Measurements from ENCODE around the gene ZNF287. TPM values are rescaled to one million over a fixed set of nuclear protein-coding genes. Genes with fewer than 3 reads are reported as not detected.

The ZNF287 gene
- total RNA-seq, 1 experiment from 2014 or later = 7.9 TPM

GRCh38 chr17:16515933-16516332, 53.1 kb downstream of the ZNF287 start:
- BruUV-seq (replicated peaks) = no TSS peak
- Mint-ChIP-seq H3K4me3 (ENCODE audit: unreplicated experiment) (peak overlapping the region; percentile 59), H3K9me3 (ENCODE audit: unreplicated experiment) (peaks cover 15% of the 10 kb centered on the region), H3K27ac (ENCODE audit: unreplicated experiment) (peak overlapping the region; percentile 27), H3K36me3 (ENCODE audit: insufficient read depth, unreplicated experiment) (no peaks in the 10 kb centered on the region), H3K4me1 (ENCODE audit: low read depth, unreplicated experiment) (peaks cover 17% of the 10 kb centered on the region), H3K27me3 (ENCODE audit: insufficient read depth, unreplicated experiment) (no peaks in the 10 kb centered on the region)
- no peak for TF ChIP-seq CTCF (IDR thresholded peaks at IDR 0.05; ENCODE audit: insufficient read depth in 1 of 2, low read depth in 1 of 2, low read length in 1 of 2, severe bottlenecking in 1 of 2, unreplicated experiment in 1 of 2)
- no peak for DNase-seq
- H3K27me3 ChIP-seq (replicated peaks; ENCODE audit: control insufficient read depth, insufficient read depth, low read length) = no peaks in the 10 kb centered on the region
- ChIA-PET CTCF (interaction anchor here (1.3 kb wide), 1 partner anchor 62 kb away, joined by 3 read pairs; no protein-coding TSS in a partner anchor), POLR2A (no interaction called here)
- H3K36me3 ChIP-seq (ENCODE audit: control insufficient read depth, insufficient read depth, low read length) = no peaks in the 10 kb centered on the region
- H3K4me3 ChIP-seq (ENCODE audit: low read depth, low read length) = no peak overlapping the region
- H3K9me3 ChIP-seq = no peaks in the 10 kb centered on the region
- intact Hi-C loops (cut with micrococcal nuclease; ENCODE audit: unreplicated experiment) = no loop called here
- peaks cover 21% of the 10 kb centered on the region for H3K4me1 ChIP-seq

- intact Hi-C loops (cut with micrococcal nuclease; ENCODE audit: unreplicated experiment) = no loop called here
- no peaks in the 10 kb centered on the region for H3K27me3 Mint-ChIP-seq (ENCODE audit: insufficient read depth, unreplicated experiment)
- DNase-seq = no peak
- H3K4me3 Mint-ChIP-seq (ENCODE audit: unreplicated experiment) = no peak overlapping the region
- peaks cover 11% of the 10 kb centered on the region for H3K4me1 Mint-ChIP-seq (ENCODE audit: low read depth, unreplicated experiment)
- no peak overlapping the region for H3K27ac Mint-ChIP-seq (ENCODE audit: unreplicated experiment)
- Histone ChIP-seq H3K9me3 (no peaks in the 10 kb centered on the region), H3K4me1 (peaks cover 19% of the 10 kb centered on the region), H3K4me3 (ENCODE audit: low read depth, low read length) (no peak overlapping the region), H3K36me3 (ENCODE audit: control insufficient read depth, insufficient read depth, low read length) (no peaks in the 10 kb centered on the region), H3K27me3 (replicated peaks; ENCODE audit: control insufficient read depth, insufficient read depth, low read length) (no peaks in the 10 kb centered on the region)
- POLR2A ChIA-PET = no interaction called here
- no TSS peak for BruUV-seq (replicated peaks)
- no peak for TF ChIP-seq CTCF (IDR thresholded peaks at IDR 0.05; ENCODE audit: insufficient read depth in 1 of 2, low read depth in 1 of 2, low read length in 1 of 2, severe bottlenecking in 1 of 2, unreplicated experiment in 1 of 2)
- H3K9me3 Mint-ChIP-seq (ENCODE audit: unreplicated experiment) = peaks cover 15% of the 10 kb centered on the region
- H3K36me3 Mint-ChIP-seq (ENCODE audit: insufficient read depth, unreplicated experiment) = no peaks in the 10 kb centered on the region
- CTCF ChIA-PET = no interaction called here
These were observed 55.1 kb downstream of the ZNF287 start for GRCh38 chr17:16513873-16514272.

DNA sequence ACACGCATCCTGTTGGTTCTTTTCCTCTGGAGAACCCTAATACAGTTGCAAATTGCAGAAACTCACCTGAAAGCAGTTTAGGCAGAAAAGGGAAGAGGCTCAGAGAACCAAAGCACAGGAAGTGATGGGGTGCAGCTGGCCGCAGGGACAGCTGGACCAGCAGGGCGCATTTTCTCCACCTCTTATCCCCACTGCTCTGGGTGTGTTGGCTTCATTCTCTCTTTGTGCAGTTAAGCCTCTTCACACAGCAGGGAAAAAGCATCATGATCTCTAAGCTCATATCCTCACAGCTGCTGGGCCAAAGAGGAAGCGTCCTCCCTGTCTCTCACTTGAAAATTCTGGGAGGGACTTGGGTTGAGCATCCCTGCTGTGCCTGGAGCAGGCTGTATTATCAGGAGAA, 57.0 kb downstream of the ZNF287 start:
- peaks cover 19% of the 10 kb centered on the region for H3K4me1 Mint-ChIP-seq (ENCODE audit: low read depth, unreplicated experiment)
- no peaks in the 10 kb centered on the region for H3K27me3 Mint-ChIP-seq (ENCODE audit: insufficient read depth, unreplicated experiment)
- peaks cover 17% of the 10 kb centered on the region for H3K9me3 Mint-ChIP-seq (ENCODE audit: unreplicated experiment)
- no peaks in the 10 kb centered on the region for H3K9me3 ChIP-seq
- H3K27me3 ChIP-seq (replicated peaks; ENCODE audit: control insufficient read depth, insufficient read depth, low read length) = no peaks in the 10 kb centered on the region
- ChIA-PET POLR2A (no interaction called here), CTCF (no interaction called here)
- H3K4me3 Mint-ChIP-seq (ENCODE audit: unreplicated experiment) = no peak overlapping the region
- H3K27ac Mint-ChIP-seq (ENCODE audit: unreplicated experiment) = no peak overlapping the region
- TF ChIP-seq CTCF (IDR thresholded peaks at IDR 0.05; ENCODE audit: insufficient read depth in 1 of 2, low read depth in 1 of 2, low read length in 1 of 2, severe bottlenecking in 1 of 2, unreplicated experiment in 1 of 2) = no peak
- DNase-seq = no peak
- no TSS peak for BruUV-seq (replicated peaks)
- intact Hi-C loops (cut with micrococcal nuclease; ENCODE audit: unreplicated experiment) = no loop called here
- H3K36me3 Mint-ChIP-seq (ENCODE audit: insufficient read depth, unreplicated experiment) = no peaks in the 10 kb centered on the region
- H3K36me3 ChIP-seq (ENCODE audit: control insufficient read depth, insufficient read depth, low read length) = no peaks in the 10 kb centered on the region
- no peak overlapping the region for H3K4me3 ChIP-seq (ENCODE audit: low read depth, low read length)
- H3K4me1 ChIP-seq = peaks cover 16% of the 10 kb centered on the region

All from Caco-2 (cell line).